ENCODE measurements around the gene SLC2A11.

- no peak for TF ChIP-seq EZH2 (IDR thresholded peaks at IDR 0.05; ENCODE audit: low read length, unreplicated experiment)
- TF ChIP-seq, protein P1, sequence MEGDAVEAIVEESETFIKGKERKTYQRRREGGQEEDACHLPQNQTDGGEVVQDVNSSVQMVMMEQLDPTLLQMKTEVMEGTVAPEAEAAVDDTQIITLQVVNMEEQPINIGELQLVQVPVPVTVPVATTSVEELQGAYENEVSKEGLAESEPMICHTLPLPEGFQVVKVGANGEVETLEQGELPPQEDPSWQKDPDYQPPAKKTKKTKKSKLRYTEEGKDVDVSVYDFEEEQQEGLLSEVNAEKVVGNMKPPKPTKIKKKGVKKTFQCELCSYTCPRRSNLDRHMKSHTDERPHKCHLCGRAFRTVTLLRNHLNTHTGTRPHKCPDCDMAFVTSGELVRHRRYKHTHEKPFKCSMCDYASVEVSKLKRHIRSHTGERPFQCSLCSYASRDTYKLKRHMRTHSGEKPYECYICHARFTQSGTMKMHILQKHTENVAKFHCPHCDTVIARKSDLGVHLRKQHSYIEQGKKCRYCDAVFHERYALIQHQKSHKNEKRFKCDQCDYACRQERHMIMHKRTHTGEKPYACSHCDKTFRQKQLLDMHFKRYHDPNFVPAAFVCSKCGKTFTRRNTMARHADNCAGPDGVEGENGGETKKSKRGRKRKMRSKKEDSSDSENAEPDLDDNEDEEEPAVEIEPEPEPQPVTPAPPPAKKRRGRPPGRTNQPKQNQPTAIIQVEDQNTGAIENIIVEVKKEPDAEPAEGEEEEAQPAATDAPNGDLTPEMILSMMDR (conservative IDR thresholded peaks at IDR 0.05; ENCODE audit: low read depth, low read length): no peak
Measured at GRCh38 chr22:23889620-23890019, 31.9 kb downstream of the SLC2A11 start.
